ENCODE results near the gene SH3GL1.

GRCh38 chr19:4402171-4403004 is 2.0 kb upstream of the SH3GL1 start, which contains the start of gene CHAF1A:
- TF ChIP-seq, protein P1, sequence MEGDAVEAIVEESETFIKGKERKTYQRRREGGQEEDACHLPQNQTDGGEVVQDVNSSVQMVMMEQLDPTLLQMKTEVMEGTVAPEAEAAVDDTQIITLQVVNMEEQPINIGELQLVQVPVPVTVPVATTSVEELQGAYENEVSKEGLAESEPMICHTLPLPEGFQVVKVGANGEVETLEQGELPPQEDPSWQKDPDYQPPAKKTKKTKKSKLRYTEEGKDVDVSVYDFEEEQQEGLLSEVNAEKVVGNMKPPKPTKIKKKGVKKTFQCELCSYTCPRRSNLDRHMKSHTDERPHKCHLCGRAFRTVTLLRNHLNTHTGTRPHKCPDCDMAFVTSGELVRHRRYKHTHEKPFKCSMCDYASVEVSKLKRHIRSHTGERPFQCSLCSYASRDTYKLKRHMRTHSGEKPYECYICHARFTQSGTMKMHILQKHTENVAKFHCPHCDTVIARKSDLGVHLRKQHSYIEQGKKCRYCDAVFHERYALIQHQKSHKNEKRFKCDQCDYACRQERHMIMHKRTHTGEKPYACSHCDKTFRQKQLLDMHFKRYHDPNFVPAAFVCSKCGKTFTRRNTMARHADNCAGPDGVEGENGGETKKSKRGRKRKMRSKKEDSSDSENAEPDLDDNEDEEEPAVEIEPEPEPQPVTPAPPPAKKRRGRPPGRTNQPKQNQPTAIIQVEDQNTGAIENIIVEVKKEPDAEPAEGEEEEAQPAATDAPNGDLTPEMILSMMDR (conservative IDR thresholded peaks at IDR 0.05; ENCODE audit: low read depth, low read length): no peak
- TF ChIP-seq EZH2 (IDR thresholded peaks at IDR 0.05; ENCODE audit: low read length, unreplicated experiment) (no peak), EZH2phosphoT487 (IDR thresholded peaks at IDR 0.05; ENCODE audit: borderline replicate concordance, low read length) (no peak)
